DND-41 (cell line): ENCODE data around the gene NEDD4L.

ENCODE experiments used
- ATAC-seq: fragments of 200-7000 bp; cut with Tn5 transposase; 3 replicates; pipeline ENCODE4 v1.9.1; 2021; ENCODE audit warnings: low read depth; ENCODE audit not compliant: insufficient read depth
- DNase-seq: peaks from one replicate; pipeline ENCODE4 v3.0.0-alpha.2; 2020
- H2AFZ ChIP-seq: 2 replicates; pipeline ENCODE4 v1.6.0; 2012; ENCODE audit warnings: low read depth, low read length
- H3K27ac ChIP-seq: 2 replicates; pipeline ENCODE4 v1.5.1; 2012; ENCODE audit warnings: low read length, inconsistent platforms
- H3K27me3 ChIP-seq: fragments of 200-600 bp; sonication (generic); 2 replicates; pipeline ENCODE4 v1.6.0; 2012; ENCODE audit warnings: low read length, mild to moderate bottlenecking, inconsistent platforms; ENCODE audit not compliant: insufficient read depth, poor library complexity
- H3K36me3 ChIP-seq: 2 replicates; pipeline ENCODE4 v1.5.1; 2012; ENCODE audit warnings: low read length, inconsistent platforms; ENCODE audit not compliant: insufficient read depth
- H3K4me1 ChIP-seq: 2 replicates; pipeline ENCODE4 v1.5.1; 2012; ENCODE audit warnings: mild to moderate bottlenecking, low read length; ENCODE audit not compliant: insufficient read depth
- H3K4me2 ChIP-seq: 2 replicates; pipeline ENCODE4 v1.6.0; 2012; ENCODE audit warnings: mild to moderate bottlenecking, moderate library complexity, low read length, inconsistent platforms; ENCODE audit not compliant: insufficient read depth
- H3K4me3 ChIP-seq, 2 experiments: fragments of 200-600 bp in 1 of 2; shearing (Covaris generic) in 1 of 2; 2 replicates each; pipeline ENCODE4 v1.5.1; 2012 to 2016; ENCODE audit warnings: inconsistent platforms in 2 of 2, low read length in 2 of 2, mild to moderate bottlenecking in 2 of 2, low read depth in 1 of 2, moderate library complexity in 1 of 2
- H3K79me2 ChIP-seq: 2 replicates; pipeline ENCODE4 v1.6.0; 2012; ENCODE audit warnings: low read length, inconsistent platforms; ENCODE audit not compliant: insufficient read depth
- H3K9ac ChIP-seq: 2 replicates; pipeline ENCODE4 v1.6.0; 2012; ENCODE audit warnings: low read depth, mild to moderate bottlenecking, inconsistent platforms, low read length, moderate library complexity
- H3K9me3 ChIP-seq: 2 replicates; pipeline ENCODE4 v1.5.1; 2012; ENCODE audit warnings: low read length, moderate library complexity, mild to moderate bottlenecking, inconsistent platforms; ENCODE audit not compliant: insufficient read depth, severe bottlenecking
- H4K20me1 ChIP-seq: 2 replicates; pipeline ENCODE4 v1.6.0; 2012; ENCODE audit warnings: low read length; ENCODE audit not compliant: insufficient read depth
- CTCF ChIP-seq: IDR thresholded peaks from 2 replicates; pipeline ENCODE4 v1.5.1; 2012; ENCODE audit warnings: borderline replicate concordance, low read length, moderate library complexity, mild to moderate bottlenecking; ENCODE audit not compliant: poor library complexity, severe bottlenecking; ENCODE audit errors: extremely low read depth
- EZH2 ChIP-seq: IDR thresholded peaks from 3 replicates; pipeline ENCODE4 v1.6.1; 2012; ENCODE audit warnings: borderline replicate concordance, low read depth, mild to moderate bottlenecking, moderate library complexity, low read length, inconsistent platforms; ENCODE audit not compliant: severe bottlenecking

Gene NEDD4L

GRCh38 chr18:58162127-58162526 lies 118.1 kb downstream of the NEDD4L start:
- no peaks in the 10 kb centered on the region for H3K79me2 ChIP-seq
- H2AFZ ChIP-seq: no peak overlapping the region
- DNase-seq (no peak), ATAC-seq (no peak)
- H3K9ac ChIP-seq: no peak overlapping the region
- H3K27me3 ChIP-seq: peaks cover 3% of the 10 kb centered on the region
- no peaks in the 10 kb centered on the region; the same call in 1 of the 2 replicates for H4K20me1 ChIP-seq
- H3K4me3 ChIP-seq: no peak overlapping the region
- H3K4me1 ChIP-seq: no peaks in the 10 kb centered on the region
- H3K4me2 ChIP-seq: no peak overlapping the region
- no peaks in the 10 kb centered on the region for H3K36me3 ChIP-seq
- TF ChIP-seq EZH2: no peak
- TF ChIP-seq CTCF: no peak
- H3K27ac ChIP-seq: no peak overlapping the region
- H3K9me3 ChIP-seq: no peaks in the 10 kb centered on the region

- Histone ChIP-seq H3K79me2 (no peaks in the 10 kb centered on the region), H3K4me3 (no peak overlapping the region), H3K27ac (no peak overlapping the region), H3K4me2 (no peak overlapping the region), H3K27me3 (peaks cover under 1% of the 10 kb centered on the region), H3K9me3 (no peaks in the 10 kb centered on the region), H3K4me1 (no peaks in the 10 kb centered on the region), H3K9ac (no peak overlapping the region), H3K36me3 (no peaks in the 10 kb centered on the region), H2AFZ (no peak overlapping the region), H4K20me1 (no peaks in the 10 kb centered on the region; the same call in 1 of the 2 replicates)
- ATAC-seq (no peak), DNase-seq (no peak)
- TF ChIP-seq CTCF (no peak), EZH2 (no peak)
Observed at GRCh38 chr18:58163004-58163590, 119.1 kb downstream of the NEDD4L start.

GRCh38 chr18:58166278-58166844 lies 122.3 kb downstream of the NEDD4L start:
- no peak for ATAC-seq
- no peak overlapping the region for H3K4me3 ChIP-seq
- H3K4me1 ChIP-seq: no peaks in the 10 kb centered on the region
- H3K79me2 ChIP-seq: no peaks in the 10 kb centered on the region
- H3K4me2 ChIP-seq: no peak overlapping the region
- H3K36me3 ChIP-seq: no peaks in the 10 kb centered on the region
- H3K27me3 ChIP-seq: no peaks in the 10 kb centered on the region
- no peaks in the 10 kb centered on the region for H3K9me3 ChIP-seq
- DNase-seq: no peak
- no peak overlapping the region for H3K9ac ChIP-seq
- no peaks in the 10 kb centered on the region for H4K20me1 ChIP-seq
- TF ChIP-seq CTCF: no peak
- no peak for TF ChIP-seq EZH2
- no peak overlapping the region for H2AFZ ChIP-seq
- H3K27ac ChIP-seq: no peak overlapping the region

DNA sequence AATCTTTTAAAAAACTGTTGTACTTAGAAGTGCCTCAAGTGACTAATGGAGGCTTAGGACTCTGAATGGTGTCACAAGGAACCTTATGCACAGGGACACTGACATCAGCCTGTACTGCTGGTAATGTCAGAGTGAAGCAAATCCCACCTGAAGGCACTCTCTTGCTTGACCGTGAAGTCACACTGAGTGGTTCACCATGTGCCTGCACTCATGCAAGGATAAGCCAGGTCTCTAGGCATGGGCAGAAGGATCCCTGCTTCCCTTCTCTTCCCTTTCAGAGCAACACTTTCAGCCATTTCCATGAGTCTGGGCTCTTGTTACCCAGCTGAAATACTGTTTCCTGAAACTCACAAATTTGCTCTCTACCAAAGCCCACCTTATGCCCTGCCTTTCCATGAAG lies 123.0 kb downstream of the NEDD4L start:
- Histone ChIP-seq H3K4me3 (no peak overlapping the region), H3K4me2 (no peak overlapping the region), H2AFZ (no peak overlapping the region), H3K36me3 (no peaks in the 10 kb centered on the region), H3K27ac (no peak overlapping the region), H3K4me1 (no peaks in the 10 kb centered on the region), H3K79me2 (no peaks in the 10 kb centered on the region), H4K20me1 (no peaks in the 10 kb centered on the region), H3K9me3 (no peaks in the 10 kb centered on the region), H3K9ac (no peak overlapping the region), H3K27me3 (no peaks in the 10 kb centered on the region)
- TF ChIP-seq CTCF: no peak
- TF ChIP-seq EZH2: no peak
- ATAC-seq: no peak
- DNase-seq: no peak
